IMR-90 (cell line): ENCODE measurements around the gene CHD6.

Experiments
- BHLHE40 ChIP-seq: fragments of 150-350 bp; IDR thresholded peaks from 2 replicates; pipeline ENCODE4 v1.6.1; 2016; ENCODE audit warnings: mild to moderate bottlenecking, low read depth, low read length
- CEBPB ChIP-seq: IDR thresholded peaks from 2 replicates; pipeline ENCODE4 v1.6.1; 2012; ENCODE audit warnings: low read depth, low read length, improper control_type of control experiment
- CTCF ChIP-seq: conservative IDR thresholded peaks from 2 replicates; pipeline ENCODE4 v1.5.1; 2012; ENCODE audit warnings: mild to moderate bottlenecking, low read depth, low read length, improper control_type of control experiment
- POLR2A ChIP-seq: IDR thresholded peaks from 2 replicates; pipeline ENCODE4 v1.6.1; 2012; ENCODE audit warnings: mild to moderate bottlenecking, low read depth, low read length
- RCOR1 ChIP-seq: IDR thresholded peaks from 2 replicates; pipeline ENCODE4 v1.6.1; 2012; ENCODE audit warnings: mild to moderate bottlenecking, low read length, improper control_type of control experiment; ENCODE audit not compliant: insufficient replicate concordance
- USF2 ChIP-seq: fragments of 150-350 bp; IDR thresholded peaks from 2 replicates; pipeline ENCODE4 v1.6.1; 2017; ENCODE audit warnings: mild to moderate bottlenecking, antibody characterized with exemption, low read length, low read depth

GRCh38 chr20:41394081-41394480, 224.1 kb downstream of the CHD6 start:
- TF ChIP-seq CTCF = no peak
- TF ChIP-seq BHLHE40 = no peak
- no peak for TF ChIP-seq POLR2A
- TF ChIP-seq RCOR1 = no peak
- no peak for TF ChIP-seq USF2
- TF ChIP-seq CEBPB = no peak
